Right renal pelvis (tissue), 4 donors: ENCODE results near the gene GRK5. TPM values are rescaled to one million over a fixed set of nuclear protein-coding genes. Genes with fewer than 3 reads are reported as not detected.

Source experiments
- DNase-seq, 4 donors: peaks; one replicate each; pipeline ENCODE4 v3.0.0-alpha.2; 2013; ENCODE audit warnings: low read depth in 4 of 4, low spot score in 3 of 4, missing footprints in 1 of 4
- polyA plus RNA-seq, 4 donors: library from polyadenylated mRNA; unstranded; fragments of 120-200 nt; gene quantifications; one replicate each; pipeline ENCODE4 v1.2.1, GENCODE V29; 2013; ENCODE audit not compliant: insufficient read length in 4 of 4

Gene GRK5
- polyA plus RNA-seq, 4 donors: 16.9 to 20.1 (median 18.5) TPM

GRCh38 chr10:119371704-119372663, 164.6 kb downstream of the GRK5 start:
- no peak for DNase-seq

- no peak for DNase-seq
These were observed 166.1 kb downstream of the GRK5 start for GRCh38 chr10:119373294-119374102.

- no peak for DNase-seq
These were observed 166.9 kb downstream of the GRK5 start for GRCh38 chr10:119374236-119374635.

- no peak for DNase-seq
These were observed 168.4 kb downstream of the GRK5 start for GRCh38 chr10:119375574-119376272.

- no peak for DNase-seq
These were observed 170.1 kb downstream of the GRK5 start for GRCh38 chr10:119377451-119377957.

- no peak for DNase-seq
These were observed 170.8 kb downstream of the GRK5 start for GRCh38 chr10:119377958-119378736.

DNA sequence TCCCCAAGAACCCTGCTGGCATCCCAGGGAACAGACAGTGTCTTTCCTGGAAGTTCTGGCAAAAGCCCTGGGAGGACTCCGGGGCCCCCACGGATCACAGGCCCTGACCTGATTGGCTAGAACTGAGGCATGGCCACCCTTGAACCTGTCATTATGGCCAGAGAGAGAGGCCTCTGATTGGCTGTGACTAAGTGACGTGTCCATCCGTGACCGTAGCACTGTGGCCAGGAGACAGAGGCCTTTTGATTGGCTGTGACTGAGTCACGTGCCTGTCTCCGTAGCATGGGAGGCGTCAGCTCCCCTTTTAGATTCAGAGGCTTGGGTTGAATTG, 171.3 kb downstream of the GRK5 start:
- no peak for DNase-seq

DNA sequence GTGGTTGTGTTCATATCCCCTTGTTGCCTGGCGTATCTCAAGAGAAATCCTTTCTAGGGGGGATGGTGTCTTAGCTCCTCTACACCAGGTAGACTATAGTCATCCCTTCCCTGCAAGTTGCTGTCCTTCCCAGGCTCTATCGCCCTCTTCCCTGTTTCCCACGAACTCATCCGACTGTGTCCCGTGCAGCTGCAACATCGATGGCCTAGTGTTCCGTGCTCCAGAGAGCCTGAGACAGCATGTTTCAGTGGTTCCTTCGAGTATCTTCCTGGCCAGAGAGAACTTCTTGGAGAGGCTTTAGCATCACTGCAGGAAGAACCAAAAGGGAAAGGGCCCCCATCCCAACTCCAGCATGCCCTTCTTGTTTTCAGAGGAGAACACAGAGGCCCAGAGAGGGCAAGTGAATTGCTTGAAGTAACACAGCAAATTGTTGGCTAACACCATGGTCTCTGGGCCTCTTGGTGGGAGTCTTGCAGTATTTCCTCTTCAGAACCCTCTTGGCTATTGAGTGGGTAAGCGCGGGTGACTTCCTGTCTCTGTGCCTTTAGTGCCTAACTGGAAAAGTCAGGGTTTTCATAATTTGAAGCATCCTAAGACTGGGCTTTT, 172.2 kb downstream of the GRK5 start:
- DNase-seq: no peak

GRCh38 chr10:119383174-119383856, 175.9 kb downstream of the GRK5 start:
- no peak for DNase-seq

DNA sequence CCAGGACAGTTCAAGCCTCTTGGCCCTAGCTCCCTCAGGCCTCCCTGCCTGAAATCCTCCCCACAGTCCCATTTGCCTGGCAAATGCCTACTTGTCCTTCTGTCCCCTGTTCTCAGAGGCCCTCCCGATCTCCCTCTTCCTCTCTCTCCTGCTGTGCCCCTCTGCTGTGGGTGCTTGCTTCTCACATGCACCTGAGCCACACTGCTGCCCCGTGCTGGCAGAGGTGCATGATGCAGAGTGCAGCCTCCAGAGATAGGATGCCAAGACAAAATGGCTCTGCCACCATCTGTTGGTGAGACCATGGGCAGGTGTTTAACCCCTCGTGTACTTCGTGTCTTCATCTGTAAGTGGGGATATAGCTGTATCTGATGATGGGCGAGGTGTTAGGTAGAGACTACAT, 176.8 kb downstream of the GRK5 start:
- no peak for DNase-seq

GRCh38 chr10:119386666-119387065, 179.3 kb downstream of the GRK5 start:
- no peak for DNase-seq

- no peak for DNase-seq
These were observed 181.5 kb downstream of the GRK5 start for GRCh38 chr10:119388849-119389345.

GRCh38 chr10:119391440-119392251, 184.3 kb downstream of the GRK5 start:
- DNase-seq: no peak

DNA sequence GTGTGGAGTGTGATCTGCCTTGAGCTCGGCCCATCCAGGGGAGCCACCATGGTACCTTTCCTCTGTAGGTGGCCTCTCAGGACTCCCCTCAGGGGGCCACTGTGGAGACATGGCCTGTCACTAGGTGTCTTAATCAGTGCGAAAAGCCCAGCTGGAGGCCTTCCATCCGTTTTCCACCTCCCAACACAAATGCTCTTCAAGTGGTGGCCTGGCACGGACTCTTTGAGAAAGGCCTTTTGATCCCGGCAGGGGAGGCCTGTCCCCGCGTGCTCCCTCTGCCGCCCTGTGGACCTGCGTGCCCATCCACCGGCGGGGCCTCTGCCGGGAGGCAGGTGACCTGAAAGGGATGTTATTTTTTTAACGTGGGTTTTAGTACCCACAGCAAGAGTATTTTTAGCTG, 185.6 kb downstream of the GRK5 start:
- DNase-seq: no peak

- DNase-seq: no peak
These were observed 186.1 kb downstream of the GRK5 start for GRCh38 chr10:119393421-119393820.

DNA sequence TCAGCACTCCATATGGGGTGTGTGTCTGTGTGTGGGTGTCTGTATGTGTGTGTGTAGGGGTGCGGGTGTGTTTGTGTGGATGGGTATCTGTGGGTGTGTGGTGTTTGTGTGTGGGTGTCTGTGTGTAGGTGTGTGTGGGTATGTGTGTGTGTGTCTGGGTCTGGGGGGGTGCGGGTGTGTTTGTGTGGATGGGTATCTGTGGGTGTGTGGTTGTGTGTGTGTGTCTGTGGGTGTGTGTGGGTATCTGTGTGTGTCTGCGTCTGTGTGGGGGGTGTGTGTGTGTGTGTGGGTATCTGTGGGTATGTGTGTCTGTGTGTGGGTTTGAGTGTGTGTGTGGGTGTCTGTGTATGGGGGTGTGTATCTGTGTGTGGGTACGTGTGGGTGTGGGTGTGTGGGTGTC, 186.5 kb downstream of the GRK5 start:
- no peak for DNase-seq

DNA sequence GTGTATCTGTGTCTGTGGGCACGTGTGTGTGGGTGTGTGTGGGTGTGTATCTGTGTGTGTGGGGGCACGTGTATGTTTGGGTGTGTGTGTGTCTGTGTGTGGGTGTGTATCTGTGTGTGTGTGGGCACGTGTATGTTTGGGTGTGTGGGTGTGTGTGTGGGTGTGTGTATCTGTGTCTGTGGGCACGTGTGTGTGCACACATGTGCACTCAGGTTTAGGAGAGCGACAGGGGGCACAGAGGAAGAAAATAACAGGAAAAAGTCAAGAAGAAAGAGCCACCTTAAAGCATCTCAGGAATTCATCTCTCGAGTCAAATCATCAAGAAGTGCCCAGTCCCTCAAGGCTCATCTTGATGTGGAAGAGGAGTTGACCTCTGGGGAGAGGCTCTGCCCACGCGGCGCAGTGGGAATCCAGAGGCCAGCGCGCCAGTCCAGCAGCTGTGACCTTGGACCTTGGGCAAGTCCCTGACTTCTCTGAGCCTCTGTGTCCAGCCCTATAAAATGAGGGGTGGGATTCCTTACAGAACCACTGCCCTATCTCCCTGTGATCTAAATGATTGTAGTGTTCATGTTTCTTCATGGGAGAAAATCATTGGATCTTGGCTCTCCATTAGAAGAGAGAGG, 187.4 kb downstream of the GRK5 start:
- DNase-seq: no peak
